ENCODE results near the gene DYDC2.

Gene DYDC2

DNA sequence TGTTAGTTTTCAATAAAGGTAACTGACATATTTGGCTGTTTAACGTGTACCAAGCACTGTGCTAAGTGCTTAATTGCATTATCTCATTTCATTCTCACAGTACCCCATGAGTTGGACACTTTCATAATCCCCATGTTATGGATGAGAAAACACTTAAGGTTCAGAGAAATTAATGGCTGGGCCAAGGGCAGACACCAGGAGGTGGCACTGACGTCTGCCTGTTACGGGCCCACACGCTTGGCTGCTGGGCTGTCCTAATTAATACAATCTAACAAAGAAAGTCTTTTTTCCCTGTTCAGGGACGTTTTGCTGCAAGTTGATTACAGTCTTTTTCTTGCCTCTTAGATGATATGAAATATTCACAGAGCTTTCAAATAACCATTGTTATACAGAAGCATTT is 16.1 kb downstream of the DYDC2 start:
- peak; percentile 70 for DNase-seq

DNA sequence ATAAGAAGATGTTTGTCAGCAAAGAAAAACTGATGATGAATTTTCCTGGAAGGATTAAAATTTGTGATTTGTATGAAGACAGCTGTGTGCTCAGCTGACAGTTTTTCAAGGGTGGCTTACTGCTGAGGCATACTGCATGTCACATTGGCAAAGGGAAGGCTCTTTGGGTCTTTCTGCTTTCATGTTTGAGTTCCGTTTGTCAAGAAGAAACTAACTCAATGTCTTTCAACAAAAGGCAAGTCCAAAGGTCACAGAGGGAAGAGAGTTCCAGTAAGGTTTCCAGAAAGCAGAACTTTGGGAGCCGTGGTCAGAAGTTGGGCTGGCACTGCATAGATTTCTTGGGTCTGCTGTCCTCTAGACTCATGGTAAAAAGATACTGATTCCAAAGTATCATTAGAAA is 16.9 kb downstream of the DYDC2 start:
- no peak for DNase-seq

DNA sequence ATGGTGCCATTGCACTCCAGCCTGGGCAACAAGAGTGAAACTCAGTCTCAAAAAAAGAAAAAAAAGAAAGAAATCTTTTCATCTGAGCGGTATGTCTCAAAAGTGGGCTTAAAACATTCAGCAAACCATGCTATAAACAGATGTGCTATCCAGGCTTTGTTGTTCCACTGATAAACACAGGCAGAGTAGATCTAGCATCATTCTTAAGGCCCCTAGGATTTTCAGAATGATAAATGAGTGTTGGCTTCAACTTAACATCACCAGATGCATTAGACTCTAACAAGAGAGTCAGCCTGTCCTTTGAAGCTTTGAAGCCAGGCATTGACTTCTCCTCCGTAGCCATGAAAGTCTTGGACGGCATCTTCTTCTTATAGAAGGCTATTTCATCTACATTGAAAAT is 23.1 kb downstream of the DYDC2 start:
- DNase-seq, result no peak

DNA sequence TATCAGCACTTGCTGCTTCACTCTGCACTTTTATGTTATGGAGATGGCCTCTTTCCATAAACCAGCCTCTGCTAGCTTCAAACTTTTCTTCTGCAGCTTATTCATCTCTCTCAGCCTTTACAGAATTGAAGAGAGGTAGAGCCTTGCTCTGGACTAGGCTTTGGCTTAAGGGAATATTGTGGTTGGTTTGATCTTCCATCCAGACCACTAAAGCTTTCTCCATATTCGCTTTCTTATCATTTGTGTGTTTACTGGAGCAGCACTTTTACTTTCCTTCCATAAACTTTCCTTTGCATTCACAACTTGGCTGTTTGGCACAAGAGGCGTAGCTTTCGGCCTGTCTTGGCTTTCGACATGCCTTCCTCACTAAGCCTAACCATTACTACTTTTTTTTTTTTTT is 23.6 kb downstream of the DYDC2 start:
- no peak for DNase-seq

DNA sequence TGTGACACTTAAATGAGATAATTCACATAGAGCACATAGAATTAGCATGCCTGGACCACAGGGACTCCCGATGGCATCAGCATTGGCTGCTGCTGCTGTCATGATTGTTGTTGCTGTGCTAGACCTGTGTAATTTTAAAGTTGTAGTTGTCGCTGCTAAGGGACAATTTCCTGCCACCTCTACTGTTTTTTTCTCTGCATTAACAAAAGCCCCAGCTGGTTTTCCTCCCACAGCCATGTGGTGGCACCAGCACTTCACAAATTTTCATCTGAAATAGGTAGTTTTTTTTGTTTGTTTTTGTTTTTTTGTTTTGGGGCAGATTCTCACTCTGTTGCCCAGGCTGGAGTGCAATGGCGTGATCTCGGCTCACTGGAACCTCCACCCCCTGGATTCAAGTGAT is 26.4 kb downstream of the DYDC2 start:
- DNase-seq, result peak; percentile 38

DNA sequence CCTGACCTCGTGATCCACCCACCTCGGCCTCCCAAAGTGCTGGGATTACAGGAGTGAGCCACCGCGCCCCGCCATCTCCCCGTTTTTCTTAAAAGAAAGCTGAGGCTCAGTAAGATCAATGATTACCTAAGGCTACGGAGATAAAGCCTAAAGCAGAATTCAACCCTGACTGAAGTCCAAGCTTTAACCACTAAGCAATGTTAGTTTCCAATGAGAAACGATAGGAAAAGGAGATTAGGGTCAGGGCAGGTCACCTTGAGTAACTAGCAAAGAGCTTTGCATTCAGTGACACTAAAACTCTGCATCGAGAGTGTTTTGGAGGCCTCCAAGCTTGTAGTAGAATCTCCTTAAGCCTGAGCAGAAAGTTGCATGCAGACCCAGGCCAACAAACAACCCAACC is 34.2 kb downstream of the DYDC2 start:
- no peak for DNase-seq

DNA sequence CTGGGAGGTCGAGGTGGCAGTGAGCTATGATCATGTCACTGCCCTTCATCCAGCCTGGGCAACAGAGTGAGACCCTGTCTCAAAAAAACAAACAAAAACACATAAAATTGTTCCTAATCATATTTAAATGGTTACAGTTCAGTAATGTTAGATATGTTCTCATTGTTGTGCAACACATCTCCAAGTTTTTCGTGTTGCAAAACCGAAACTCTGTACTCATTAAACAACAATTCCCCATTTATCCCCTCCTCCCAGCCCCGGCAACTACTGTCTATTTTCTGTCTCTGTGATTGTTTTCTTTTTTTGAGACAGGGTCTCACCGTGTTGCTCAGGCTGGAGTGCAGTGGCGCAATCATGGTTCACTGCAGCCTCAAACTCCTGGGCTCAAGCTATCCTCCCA is 35.7 kb downstream of the DYDC2 start:
- DNase-seq, result no peak

DNA sequence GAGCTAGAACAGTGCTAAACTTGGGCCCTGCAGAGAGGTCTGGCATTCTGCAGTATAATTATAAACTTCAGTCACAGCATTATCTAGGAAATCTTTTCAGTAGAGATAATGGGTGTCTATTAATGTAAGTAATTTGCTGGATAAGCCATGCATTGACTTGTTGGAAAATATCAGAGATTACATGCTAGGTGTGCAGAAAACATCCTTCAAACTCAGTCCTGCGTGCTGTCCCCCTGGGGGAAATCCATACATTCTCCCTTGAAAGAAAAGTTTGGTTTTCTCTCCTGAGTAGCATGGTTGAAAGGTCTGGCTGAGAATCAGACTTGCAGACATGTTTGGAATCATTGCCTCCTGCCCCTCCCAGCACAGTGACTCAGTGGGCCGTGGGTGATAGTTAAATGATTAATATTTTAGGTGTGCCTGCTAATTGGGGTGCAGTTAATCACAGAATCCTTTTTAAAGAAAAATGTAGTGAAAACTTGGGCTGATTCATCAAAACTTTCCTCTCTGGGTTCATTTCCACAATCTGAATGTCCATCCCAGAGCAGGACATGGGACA is 37.9 kb downstream of the DYDC2 start:
- DNase-seq, result no peak

DNA sequence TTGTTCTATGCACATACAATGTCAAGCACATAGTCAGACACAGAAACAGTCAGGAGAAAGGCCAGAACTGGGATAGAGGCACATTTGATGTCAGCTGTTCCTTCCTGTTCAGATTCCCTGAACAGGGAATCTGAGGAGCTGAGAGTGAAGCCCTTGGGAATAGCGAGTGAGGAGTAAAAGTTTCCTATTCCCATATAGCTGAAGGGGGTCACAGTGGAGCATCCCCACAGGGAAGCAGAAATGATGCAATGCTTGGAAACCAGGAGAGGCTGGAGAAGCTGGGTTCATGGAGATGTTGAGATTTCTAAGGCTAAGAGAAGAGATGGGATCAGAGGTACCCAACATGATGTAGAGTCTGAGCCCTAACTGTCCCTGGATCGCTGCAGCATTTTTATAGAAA is 40.4 kb downstream of the DYDC2 start:
- DNase-seq, result no peak

DNA sequence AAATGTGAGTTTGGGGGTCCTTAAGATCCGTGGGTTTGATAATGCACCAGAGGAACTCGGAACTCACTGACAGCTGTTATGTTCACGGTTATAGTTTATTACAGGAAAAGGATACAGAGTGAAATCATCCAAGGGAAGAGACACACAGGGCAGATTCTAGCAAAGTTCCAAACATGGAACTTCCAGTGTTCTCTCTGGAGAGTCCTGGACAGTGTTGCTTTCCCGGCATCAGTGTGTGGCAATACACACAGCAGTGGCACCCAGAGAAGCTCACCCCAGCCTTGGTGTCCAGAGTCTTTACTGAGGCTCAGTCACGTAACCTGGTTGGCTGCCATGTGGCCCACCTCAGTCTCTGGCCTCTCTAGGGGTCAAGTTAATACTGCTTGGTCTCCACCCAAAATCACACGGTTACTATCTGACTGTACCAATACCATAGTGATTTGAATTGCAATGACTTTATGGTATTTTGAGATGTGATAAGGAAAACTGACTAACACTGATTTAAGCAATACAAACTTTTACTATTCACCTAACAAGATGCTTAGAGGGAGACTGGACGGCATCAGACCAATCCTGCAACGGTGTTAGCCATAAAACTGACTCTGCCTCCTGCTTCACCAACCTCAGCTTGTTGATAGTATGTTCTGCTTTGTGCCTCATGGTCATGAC is 43.7 kb downstream of the DYDC2 start:
- DNase-seq, result no peak

DNA sequence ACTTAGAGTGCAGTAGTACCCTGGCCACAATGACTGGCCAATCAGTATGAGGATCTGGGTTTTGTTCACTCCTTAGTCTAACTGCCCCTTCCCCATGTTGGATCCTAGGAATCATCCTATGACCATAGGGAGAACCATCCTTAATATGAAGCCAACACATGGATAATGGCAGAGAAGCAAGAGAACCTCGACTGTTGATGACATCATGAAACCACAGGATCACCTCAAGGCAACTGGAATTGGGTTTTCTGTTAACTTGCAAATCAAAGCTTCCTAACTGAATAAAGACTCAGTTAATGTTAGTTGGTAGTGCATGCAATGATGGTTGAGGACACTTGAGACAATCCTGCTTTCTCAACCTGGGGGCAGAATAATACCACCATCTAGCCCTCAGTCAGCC is 48.5 kb downstream of the DYDC2 start:
- no peak for DNase-seq

DNA sequence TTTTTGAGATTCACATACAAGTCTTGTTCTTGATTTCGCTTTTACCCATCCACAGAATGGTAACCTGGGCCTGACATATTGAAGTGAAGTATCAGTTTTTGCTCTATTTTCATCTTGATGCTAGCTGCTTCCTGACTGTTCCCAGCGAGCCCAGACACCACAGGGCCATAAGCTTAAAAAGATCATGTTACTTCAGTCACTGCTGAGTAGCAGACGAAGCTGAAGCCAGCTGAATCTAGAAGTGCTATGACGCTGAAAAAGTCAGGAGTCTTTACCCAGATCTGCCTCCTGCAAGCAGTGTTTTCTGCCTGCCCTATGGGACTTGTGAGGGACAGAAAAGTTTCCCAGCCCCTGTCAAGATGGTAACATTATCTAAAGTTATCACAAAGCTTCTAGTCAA is 49.0 kb downstream of the DYDC2 start:
- DNase-seq, result no peak

DNA sequence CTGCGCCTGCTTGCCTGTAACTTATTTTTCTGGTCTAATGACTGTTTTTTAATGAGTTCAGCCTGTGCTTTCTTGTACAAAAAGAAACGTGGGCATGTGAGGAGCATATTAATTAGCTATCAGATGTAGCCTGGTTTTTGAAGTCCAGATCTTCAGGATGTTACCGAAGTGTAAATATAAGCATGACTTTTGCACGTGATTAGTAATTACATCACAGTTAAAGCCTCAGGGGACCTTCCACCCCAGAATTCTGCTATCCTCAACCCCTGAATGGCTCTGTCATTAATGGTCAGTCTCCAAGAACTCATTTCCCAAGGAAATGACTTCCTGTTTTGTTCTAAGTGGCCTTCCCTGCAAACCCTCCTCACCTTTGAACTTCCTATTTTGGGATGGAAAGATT is 49.6 kb downstream of the DYDC2 start:
- no peak for DNase-seq

DNA sequence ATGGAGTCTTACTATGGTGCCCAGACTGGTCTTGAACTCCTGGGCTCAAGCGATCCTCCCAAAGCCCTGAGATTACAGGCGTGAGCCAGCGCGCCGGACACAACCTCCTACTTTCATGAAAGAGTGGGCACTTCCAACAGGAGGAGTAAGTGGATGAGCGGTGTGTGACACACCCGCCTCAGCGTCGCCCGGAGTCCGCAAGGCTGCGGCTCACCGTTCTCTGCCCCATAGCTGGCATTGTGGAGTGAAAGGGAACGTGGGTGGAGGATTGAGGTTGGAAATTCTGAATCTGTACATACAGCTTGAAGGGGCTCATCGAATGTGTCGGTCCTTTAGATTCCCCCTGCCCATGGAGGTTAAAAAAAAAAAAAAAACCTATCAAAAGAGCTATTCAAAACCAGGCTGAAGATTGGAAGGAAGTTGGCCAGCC is 51.2 kb downstream of the DYDC2 start:
- peak; percentile 92 for DNase-seq

DNA sequence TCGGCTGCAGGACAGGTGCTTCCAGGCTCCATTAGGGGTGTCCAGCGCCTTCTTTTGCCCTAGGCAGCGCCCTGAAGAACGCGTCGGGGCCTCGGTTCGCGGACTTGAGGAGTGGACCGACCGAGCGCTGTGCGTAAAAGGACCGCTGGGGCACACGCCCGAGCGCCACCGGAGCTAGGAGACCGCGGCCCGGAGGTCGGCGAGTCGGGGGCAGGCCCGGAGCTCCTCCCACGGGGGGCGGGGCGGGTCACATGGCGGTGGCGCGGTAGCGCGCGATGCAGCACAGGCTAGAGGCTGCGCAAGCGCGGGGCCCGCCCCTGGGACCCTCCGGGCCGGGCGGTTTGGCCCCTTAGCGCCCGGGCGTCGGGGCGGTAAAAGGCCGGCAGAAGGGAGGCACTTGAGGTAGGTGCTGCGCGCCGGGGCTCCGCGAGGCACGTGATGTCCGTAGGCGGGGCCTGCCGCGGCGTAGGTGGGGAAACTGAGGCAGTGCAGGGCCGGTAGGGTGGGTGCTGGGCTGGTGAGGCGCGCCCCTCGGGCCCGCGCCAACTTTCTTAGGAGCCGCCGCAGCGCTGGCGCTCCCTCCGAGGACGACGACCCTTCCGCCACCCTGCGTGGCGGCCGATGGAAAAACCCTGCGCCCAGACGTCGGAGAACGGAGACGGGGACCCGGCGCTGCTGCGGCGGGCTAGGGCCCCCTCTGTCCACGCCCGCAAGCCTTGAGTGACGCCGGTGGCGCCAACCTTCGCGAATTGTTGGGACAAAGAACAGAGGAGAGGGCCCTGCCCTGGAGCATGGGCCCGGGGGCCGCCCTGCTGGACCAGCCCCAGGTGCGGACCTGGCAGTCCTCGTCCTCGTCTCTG is 51.9 kb downstream of the DYDC2 start, which contains the start of gene PRXL2A:
TSS of gene PRXL2A (plus strand) at position 310 of the 860 bp plus-strand sequence. CDS start 11,917 bp downstream, outside the sequence.
- peak; percentile 95 for DNase-seq

DNA sequence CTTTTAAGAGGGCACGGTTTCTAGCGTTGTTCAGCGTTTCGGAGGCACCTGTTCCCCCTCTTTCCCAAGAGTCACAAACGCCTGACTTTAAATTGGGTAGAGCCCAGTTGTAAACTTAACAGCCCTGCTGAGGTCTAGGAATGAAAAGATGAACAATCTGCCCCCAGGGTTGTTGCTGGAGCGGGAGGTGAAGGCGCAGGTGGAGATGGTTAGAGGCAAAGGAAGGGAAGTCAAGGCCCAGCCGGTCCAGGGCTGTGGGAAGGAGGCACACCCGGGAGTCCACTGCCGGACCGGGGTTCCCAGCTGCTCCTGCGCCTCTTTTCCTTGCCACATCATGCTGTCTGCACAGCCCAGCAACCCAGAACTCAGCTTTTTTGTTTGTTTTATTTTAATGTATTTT is 52.5 kb downstream of the DYDC2 start:
- no peak for DNase-seq

DNA sequence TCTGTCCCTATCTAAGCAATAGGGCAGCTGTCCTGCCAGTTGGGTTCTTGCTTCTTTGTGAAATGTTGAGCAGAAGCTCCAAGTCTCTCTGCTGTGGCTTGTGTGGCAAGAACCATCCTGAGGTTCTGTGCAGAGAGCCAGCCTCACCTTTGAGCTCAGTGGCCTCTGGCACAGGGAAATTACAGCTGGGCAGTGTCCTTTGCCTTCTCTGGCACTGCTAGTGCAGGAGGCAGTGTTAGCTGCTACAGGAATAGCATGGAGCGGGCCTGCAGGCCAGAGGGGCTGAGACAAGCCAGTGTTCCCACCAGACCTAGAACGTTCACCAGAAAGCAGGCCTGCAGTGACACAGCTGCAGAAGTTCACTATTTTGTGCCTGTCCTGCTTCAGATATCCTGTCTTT is 53.5 kb downstream of the DYDC2 start:
- peak; percentile 16 for DNase-seq

DNA sequence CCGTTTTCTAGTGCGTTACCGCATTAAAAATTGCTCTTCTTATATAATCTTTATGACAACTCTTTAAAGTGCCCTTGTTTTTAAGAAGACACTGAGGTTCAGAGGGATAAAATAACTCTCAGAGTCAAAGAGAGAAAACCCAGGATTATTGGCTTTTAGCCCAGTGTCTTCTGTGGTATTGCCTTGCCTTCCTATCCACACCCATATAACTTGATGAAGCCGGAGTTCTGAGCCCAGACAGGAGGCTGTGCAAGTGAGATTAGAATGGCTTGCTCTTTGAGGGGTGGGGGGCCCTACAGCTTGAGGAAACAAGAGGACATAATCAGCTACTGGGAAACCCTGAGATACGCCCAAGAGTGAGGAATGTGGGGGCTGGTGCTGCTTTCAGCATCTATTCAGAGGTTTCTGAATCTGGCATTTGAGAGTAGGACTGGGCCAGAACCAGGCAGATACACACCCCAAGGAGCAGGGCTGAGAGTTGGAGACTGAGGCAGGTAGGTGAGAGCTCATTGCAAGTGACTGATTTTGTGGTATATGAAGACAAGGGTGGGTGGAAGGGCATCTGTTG is 54.1 kb downstream of the DYDC2 start:
- DNase-seq, result no peak

DNA sequence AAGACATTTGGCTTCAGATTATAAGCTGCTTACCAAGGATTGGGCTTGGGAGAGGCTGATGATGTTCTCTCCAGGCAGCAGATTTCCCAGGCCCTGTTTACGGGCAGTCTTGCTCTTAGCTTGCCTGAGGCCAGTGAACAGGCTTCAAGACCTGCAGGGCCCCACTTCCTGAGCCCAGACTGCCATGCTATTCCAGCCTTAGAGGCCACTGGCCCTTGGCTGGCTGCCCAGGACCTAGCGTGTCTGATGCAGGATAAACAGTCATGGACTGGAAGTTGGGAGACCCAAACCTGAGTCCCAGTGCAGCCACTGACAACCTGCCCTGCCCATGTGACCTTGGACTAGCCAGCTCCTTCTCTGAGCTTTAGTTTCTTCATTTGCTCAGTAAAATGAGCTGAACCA is 54.7 kb downstream of the DYDC2 start:
- peak; percentile 20 for DNase-seq

DNA sequence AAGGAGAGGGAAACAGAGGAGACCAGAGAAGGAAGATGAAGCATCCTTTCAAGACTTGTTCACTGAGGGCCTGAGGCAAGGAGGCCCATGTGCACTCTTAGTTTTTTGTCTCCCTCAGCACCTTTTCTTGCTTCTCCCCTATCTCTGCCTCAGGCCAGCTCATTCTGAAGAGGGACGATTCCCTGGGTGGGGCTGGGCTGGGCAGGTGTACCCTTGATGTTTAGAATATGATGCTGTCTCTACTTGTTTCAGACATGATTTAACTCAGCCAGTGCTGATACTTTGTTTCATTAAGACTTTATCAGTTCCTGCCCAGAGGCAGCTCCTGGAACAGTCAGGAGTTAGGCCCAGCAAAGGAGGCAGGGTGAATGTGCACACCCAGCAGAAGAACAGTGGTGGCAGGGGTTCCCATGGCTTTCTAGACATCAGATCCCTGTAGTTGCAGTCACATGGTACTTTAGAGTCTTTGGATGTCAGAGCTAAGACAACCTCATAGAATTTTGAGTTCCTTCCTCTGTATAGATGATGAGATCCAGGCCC is 55.2 kb downstream of the DYDC2 start:
- no peak for DNase-seq

DNA sequence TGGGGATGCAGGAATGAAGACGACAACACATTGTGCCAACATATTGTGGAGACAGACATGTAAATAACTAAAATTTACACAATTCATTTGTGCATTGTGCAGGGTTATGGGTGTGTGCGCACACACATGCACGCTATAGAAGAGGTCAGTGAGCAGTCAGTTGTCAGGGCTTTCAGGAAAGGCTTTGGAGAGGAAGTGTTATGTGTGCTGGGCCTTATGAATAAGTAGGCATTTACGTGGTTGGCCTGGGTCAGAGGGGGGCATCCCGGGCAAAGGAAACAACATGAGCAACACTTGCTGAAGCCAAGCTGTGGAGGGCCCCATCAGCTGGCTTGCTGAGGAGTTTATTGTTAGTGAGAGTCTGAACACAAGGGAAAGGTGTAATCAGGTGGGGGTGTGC is 55.9 kb downstream of the DYDC2 start:
- no peak for DNase-seq

DNA sequence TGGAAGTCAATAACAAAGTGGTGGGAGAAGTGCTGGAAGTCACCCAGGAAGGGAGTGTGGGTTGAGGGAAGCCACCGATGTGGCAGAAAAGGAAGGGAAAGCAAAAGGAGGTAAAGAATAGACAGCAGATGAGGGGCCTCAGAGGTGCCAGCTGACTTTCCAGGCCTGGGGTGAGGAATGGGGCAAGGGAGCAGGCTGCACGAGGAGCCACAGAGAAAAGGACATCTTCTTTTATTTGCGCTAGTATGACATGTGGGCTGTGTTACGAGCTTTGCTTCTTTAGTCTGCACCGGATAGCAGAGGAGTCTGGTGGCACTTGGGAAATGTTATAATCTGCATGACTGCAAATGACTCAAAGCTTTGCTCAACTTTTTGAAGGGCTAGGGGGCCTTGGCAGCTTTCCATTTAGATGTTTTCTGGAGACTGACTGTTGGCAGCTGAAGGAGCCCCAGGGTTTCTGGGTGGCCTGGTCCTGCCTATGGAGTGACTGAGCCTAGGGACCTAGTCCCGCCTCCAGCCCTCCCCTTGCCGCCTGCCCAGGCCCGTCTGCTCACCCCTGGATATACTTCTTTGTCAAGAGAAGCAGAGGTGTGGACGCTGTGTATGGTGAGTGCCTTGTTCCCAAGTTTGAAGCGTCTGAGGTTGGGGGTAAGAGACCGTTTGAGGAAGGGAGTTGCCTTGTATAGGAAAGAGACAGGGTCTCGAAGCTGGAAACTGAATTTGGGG is 56.9 kb downstream of the DYDC2 start:
- DNase-seq, result no peak

All from retina (tissue), 1 donor.